ENCODE results near the gene DFFB. TPM values are rescaled to one million over a fixed set of nuclear protein-coding genes. Genes with fewer than 3 reads are reported as not detected.

Gene DFFB
- total and polyA plus RNA-seq, 2 of the 13 experiments (the other 11 are each of a cell fraction or from before 2014, with no cell fraction given): 4.6 to 9.3 TPM

- TF ChIP-seq ZNF609 (CRISPR knock-in tag; IDR thresholded peaks at IDR 0.05; ENCODE audit: borderline replicate concordance) (no peak), ATAD3A (CRISPR knock-in tag; IDR thresholded peaks at IDR 0.05) (no peak), TRIM24 (CRISPR knock-in tag; IDR thresholded peaks at IDR 0.05) (no peak), ARNT2 (CRISPR knock-in tag; IDR thresholded peaks at IDR 0.05; ENCODE audit: low read depth) (no peak), POGZ (CRISPR knock-in tag; IDR thresholded peaks at IDR 0.05) (no peak), HNRNPK (IDR thresholded peaks at IDR 0.05; ENCODE audit: low read depth, low read length, poor library complexity, severe bottlenecking) (no peak), CEBPZ (IDR thresholded peaks at IDR 0.05; ENCODE audit: low read length) (no peak), ZNF343 (CRISPR knock-in tag; IDR thresholded peaks at IDR 0.05) (no peak)
These were observed 23.3 kb downstream of the DFFB start (continued) for GRCh38 chr1:3880429-3881192.

Measured in HepG2 (cell line).